Left ventricle myocardium inferior (tissue), 1 donor: ENCODE measurements around the gene CHRD. TPM values are rescaled to one million over a fixed set of nuclear protein-coding genes. Genes with fewer than 3 reads are reported as not detected.

Source experiments
- DNase-seq: peaks from one replicate; pipeline ENCODE4 v3.0.0-alpha.2; 2020
- H3K27ac ChIP-seq: fragments of 200-600 bp; replicated peaks from 2 replicates; pipeline ENCODE4 v1.8.0; 2021
- H3K27me3 ChIP-seq: fragments of 200-600 bp; 2 replicates; pipeline ENCODE4 v1.8.0; 2021; ENCODE audit warnings: low read depth
- H3K36me3 ChIP-seq: fragments of 200-600 bp; 2 replicates; pipeline ENCODE4 v1.8.0; 2021
- H3K4me1 ChIP-seq: fragments of 200-600 bp; 2 replicates; pipeline ENCODE4 v1.8.0; 2021
- H3K4me3 ChIP-seq: fragments of 200-600 bp; 2 replicates; pipeline ENCODE4 v1.8.0; 2021; ENCODE audit warnings: mild to moderate bottlenecking, moderate library complexity
- H3K9me3 ChIP-seq: fragments of 200-600 bp; replicated peaks from 2 replicates; pipeline ENCODE4 v1.8.0; 2021
- CTCF ChIP-seq: fragments of 200-600 bp; IDR thresholded peaks from 2 replicates; pipeline ENCODE4 v1.8.0; 2021; ENCODE audit warnings: antibody characterized with exemption, mild to moderate bottlenecking, borderline replicate concordance
- intact Hi-C: fragments of 100-400 bp; cut with micrococcal nuclease; formaldehyde crosslinking; loops from one replicate; pipeline ENCODE4 v1.11.0; 2022
- total RNA-seq: library from RNA; stranded (reverse); fragmentation: NEBNext Ultra II Directional; extraction: Animal tissue kit (Norgen Biotek cat#: 25700); gene quantifications from one replicate; pipeline ENCODE4 v1.2.1, GENCODE V29; 2021
- donor health status: DM: no; HTN: yes; CAD: no; lungs with severe emphysema.

CHRD gene
- total RNA-seq, 1 donor from 2014 or later, result 6.5 TPM

GRCh38 chr3:184361532-184361931 is 18.3 kb upstream of the CHRD start, which contains the start of the genes CLCN2 and POLR2H:
CLCN2 (minus strand) TSS chr3:184361605; CDS start chr3:184361479, 126 bp downstream.
POLR2H (plus strand) TSS chr3:184361710; CDS start chr3:184363493, 1,783 bp downstream.
- Histone ChIP-seq H3K4me3 (peak within 1 kb of the TSS; percentile 97), H3K27me3 (no peaks in the 10 kb centered on the region), H3K4me1 (peaks cover 47% of the 10 kb centered on the region), H3K9me3 (no peaks in the 10 kb centered on the region), H3K27ac (peak within 1 kb of the TSS; percentile 100), H3K36me3 (peaks cover 17% of the 10 kb centered on the region)
- peak; percentile 8 for TF ChIP-seq CTCF
- intact Hi-C loops, result no loop called here
- peak; percentile 54 for DNase-seq

- H3K36me3 ChIP-seq, result peaks cover 21% of the 10 kb centered on the region
- peaks cover 47% of the 10 kb centered on the region for H3K4me1 ChIP-seq
- peak; percentile 68 for DNase-seq
- no peak for TF ChIP-seq CTCF
- intact Hi-C loops, result no loop called here
- no peaks in the 10 kb centered on the region for H3K9me3 ChIP-seq
- H3K27ac ChIP-seq, result peak overlapping the region; percentile 100
- H3K4me3 ChIP-seq, result peak overlapping the region; percentile 97
- no peaks in the 10 kb centered on the region for H3K27me3 ChIP-seq
These were observed 17.8 kb upstream of the CHRD start for GRCh38 chr3:184361932-184362667.

- TF ChIP-seq CTCF, result peak; percentile 66
- H3K4me3 ChIP-seq, result peak overlapping the region; percentile 97
- H3K27me3 ChIP-seq, result no peaks in the 10 kb centered on the region
- H3K9me3 ChIP-seq, result no peaks in the 10 kb centered on the region
- peaks cover 47% of the 10 kb centered on the region for H3K4me1 ChIP-seq
- peak; percentile 96 for DNase-seq
- H3K36me3 ChIP-seq, result peaks cover 25% of the 10 kb centered on the region
- intact Hi-C loops, result no loop called here
- H3K27ac ChIP-seq, result peak overlapping the region; percentile 100
These were observed 16.9 kb upstream of the CHRD start for GRCh38 chr3:184362668-184363546.

- Histone ChIP-seq H3K4me1 (peaks cover 47% of the 10 kb centered on the region), H3K27me3 (no peaks in the 10 kb centered on the region), H3K4me3 (no peak overlapping the region), H3K27ac (no peak overlapping the region), H3K9me3 (no peaks in the 10 kb centered on the region), H3K36me3 (peaks cover 31% of the 10 kb centered on the region)
- intact Hi-C loops, result no loop called here
- DNase-seq, result no peak
- no peak for TF ChIP-seq CTCF
These were observed 13.1 kb upstream of the CHRD start for GRCh38 chr3:184366619-184367289.

GRCh38 chr3:184368116-184368515 is 11.7 kb upstream of the CHRD start:
- Histone ChIP-seq H3K27me3 (no peaks in the 10 kb centered on the region), H3K27ac (no peak overlapping the region), H3K4me1 (peaks cover 42% of the 10 kb centered on the region), H3K4me3 (no peak overlapping the region), H3K36me3 (peaks cover 31% of the 10 kb centered on the region), H3K9me3 (no peaks in the 10 kb centered on the region)
- intact Hi-C loops, result no loop called here
- no peak for TF ChIP-seq CTCF
- DNase-seq, result no peak
